ENCODE results near the gene PALMD. TPM values are rescaled to one million over a fixed set of nuclear protein-coding genes. Genes with fewer than 3 reads are reported as not detected.

Gene PALMD
- total and polyA plus RNA-seq, 8 donors: 2.6 to 15.4 (median 4.8) TPM

DNA sequence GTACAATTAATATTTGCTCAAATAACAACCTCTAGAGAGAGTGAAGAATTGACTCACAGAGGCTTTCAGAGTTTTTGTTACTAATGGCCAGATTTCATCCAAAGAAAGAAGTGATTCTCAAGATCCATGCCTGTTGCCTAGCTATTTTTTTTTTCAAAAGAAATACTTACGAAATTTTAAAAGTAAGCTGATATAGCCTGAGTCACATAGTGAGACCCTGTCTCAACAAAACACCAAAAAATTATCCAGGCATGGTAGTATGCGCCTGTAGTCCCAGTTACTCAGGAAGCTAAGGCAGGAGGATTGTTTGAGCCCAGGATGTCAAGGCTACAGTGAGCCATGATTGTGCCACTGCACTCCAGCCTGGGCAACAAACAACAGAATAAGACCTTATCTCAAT, 14.6 kb downstream of the PALMD start:
- DNase-seq (no peak), ATAC-seq (peak in 1 of 4 donors; percentile 26), FAIRE-seq (no peak)
- Histone ChIP-seq H3K27me3 (no peaks in the 10 kb centered on the region), H3K27ac (no peak overlapping the region), H3K9me3 (no peaks in the 10 kb centered on the region), H3K36me3 (no peaks in the 10 kb centered on the region), H3K4me1 (no peaks in the 10 kb centered on the region), H3K4me3 (no peak overlapping the region)
- intact Hi-C loops (cut with DNase I): no loop called here
- WGBS, 2 donors: 63 to 78% methylated on average over 2 of the region's 2 CpGs
- TF ChIP-seq, protein P1, sequence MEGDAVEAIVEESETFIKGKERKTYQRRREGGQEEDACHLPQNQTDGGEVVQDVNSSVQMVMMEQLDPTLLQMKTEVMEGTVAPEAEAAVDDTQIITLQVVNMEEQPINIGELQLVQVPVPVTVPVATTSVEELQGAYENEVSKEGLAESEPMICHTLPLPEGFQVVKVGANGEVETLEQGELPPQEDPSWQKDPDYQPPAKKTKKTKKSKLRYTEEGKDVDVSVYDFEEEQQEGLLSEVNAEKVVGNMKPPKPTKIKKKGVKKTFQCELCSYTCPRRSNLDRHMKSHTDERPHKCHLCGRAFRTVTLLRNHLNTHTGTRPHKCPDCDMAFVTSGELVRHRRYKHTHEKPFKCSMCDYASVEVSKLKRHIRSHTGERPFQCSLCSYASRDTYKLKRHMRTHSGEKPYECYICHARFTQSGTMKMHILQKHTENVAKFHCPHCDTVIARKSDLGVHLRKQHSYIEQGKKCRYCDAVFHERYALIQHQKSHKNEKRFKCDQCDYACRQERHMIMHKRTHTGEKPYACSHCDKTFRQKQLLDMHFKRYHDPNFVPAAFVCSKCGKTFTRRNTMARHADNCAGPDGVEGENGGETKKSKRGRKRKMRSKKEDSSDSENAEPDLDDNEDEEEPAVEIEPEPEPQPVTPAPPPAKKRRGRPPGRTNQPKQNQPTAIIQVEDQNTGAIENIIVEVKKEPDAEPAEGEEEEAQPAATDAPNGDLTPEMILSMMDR (IDR thresholded peaks at IDR 0.05): no peak

DNA sequence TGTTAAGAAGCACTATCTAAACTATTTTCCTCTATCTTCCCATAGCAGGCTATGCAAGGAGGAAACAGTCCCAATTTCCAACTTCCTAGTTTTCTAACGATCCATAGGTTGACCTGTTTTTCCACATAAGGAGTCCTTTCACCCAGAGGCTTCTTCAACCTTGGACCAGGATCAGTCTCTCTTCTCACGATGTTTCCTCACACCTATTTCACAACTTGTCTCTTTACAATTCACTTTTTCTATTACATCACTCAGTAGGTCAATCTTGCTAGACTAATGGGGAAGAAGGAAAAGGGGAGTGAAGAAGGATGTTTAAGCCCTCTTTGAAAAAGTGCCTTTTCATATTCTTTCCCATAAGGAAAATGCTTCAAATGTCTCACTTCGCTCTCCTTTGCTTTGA, 15.9 kb downstream of the PALMD start:
- TF ChIP-seq, protein P1 (IDR thresholded peaks at IDR 0.05): no peak
- FAIRE-seq: no peak

DNA sequence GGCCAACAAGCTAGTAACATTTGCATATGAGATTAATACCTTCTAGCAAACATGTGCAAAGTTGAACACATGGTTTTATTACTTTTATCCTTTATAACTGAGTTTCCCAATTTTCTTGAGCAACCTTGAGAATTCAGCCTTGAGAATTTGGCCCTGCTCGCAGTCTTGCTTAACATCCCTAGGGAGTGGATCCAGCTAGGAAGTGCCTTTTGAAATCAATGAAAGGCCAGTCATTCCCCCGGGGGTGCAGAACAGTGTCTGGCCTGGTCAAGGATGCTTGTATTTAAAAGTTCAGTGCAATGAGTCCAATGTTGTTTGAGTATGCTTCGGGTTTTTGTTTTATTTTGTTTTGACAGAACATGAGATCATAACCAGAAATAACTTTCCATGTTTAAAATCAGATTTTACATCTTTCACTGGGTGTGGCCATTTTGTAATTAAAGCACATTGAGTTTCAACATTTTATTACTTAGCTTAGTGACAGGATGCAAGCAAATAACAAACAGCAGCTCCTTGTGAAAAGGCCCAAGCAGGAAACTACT, 16.7 kb downstream of the PALMD start:
- WGBS, 2 donors: 29 to 40% methylated on average over 3 of the region's 3 CpGs
- FAIRE-seq (no peak), ATAC-seq (peak in 3 of 4 donors; percentile 13 to 76 (median 67)), DNase-seq (peak in 3 of 6 donors; percentile 20 to 30 (median 22))
- intact Hi-C loops (cut with DNase I): no loop called here
- Histone ChIP-seq H3K4me3 (no peak overlapping the region), H3K27me3 (no peaks in the 10 kb centered on the region), H3K36me3 (no peaks in the 10 kb centered on the region), H3K4me1 (no peaks in the 10 kb centered on the region), H3K27ac (no peak overlapping the region), H3K9me3 (no peaks in the 10 kb centered on the region)
- TF ChIP-seq, protein P1 (IDR thresholded peaks at IDR 0.05): no peak

More for the DNA sequence above, 15.9 kb downstream of the PALMD start:
- no peak overlapping the region for H3K27ac ChIP-seq
- intact Hi-C loops (cut with DNase I): no loop called here
- H3K27me3 ChIP-seq: no peaks in the 10 kb centered on the region
- H3K36me3 ChIP-seq: no peaks in the 10 kb centered on the region
- DNase-seq: no peak
- WGBS, 2 donors: 61 to 67% methylated on average over 3 of the region's 3 CpGs
- H3K4me1 ChIP-seq: no peaks in the 10 kb centered on the region
- ATAC-seq: peak in 1 of 4 donors; percentile 30
- no peaks in the 10 kb centered on the region for H3K9me3 ChIP-seq
- H3K4me3 ChIP-seq: no peak overlapping the region

DNA sequence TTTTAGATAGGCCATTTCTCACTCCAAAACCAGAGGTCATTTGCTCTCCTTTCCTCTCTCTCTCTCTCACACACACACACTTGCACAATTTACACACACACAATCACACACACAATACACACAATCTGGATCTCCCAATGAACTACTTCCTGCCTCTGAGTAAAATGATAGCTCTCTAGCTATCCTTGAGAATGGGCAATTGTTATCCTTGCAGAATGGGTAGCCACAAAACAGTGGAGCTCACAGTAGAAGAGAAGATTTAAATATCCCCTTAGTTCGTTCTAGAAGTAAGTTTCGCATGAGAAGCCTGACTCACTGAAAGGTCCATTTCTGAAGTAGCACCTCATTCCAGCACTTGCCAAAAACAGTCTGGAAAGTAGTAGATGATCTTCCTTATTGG, 17.6 kb downstream of the PALMD start:
- Histone ChIP-seq H3K4me3 (no peak overlapping the region), H3K36me3 (no peaks in the 10 kb centered on the region), H3K27me3 (no peaks in the 10 kb centered on the region), H3K4me1 (no peaks in the 10 kb centered on the region), H3K27ac (no peak overlapping the region), H3K9me3 (no peaks in the 10 kb centered on the region)
- FAIRE-seq (no peak), ATAC-seq (no peak), DNase-seq (no peak)
- TF ChIP-seq, protein P1 (IDR thresholded peaks at IDR 0.05): no peak
- 77% methylated on average over 2 of the region's 2 CpGs for WGBS, 2 donors
- intact Hi-C loops (cut with DNase I): no loop called here

DNA sequence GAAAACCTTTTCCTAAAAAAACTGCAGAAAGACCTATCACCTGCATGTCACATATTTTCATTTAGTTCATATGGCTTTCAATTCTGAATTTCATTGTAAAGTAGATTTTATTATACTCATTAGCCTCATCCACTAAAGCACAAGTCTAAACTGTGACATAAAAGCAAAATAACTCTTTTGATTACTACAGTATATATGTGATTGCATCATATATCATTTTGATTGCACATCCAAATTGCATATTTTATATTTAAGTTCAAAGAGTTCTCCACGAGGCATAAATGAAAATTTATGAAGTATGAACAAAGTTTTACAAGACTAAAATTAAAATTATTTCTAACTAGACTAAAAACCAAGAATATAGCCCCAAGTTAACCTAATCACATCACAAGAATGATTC, 19.3 kb downstream of the PALMD start:
- H3K4me1 ChIP-seq: no peaks in the 10 kb centered on the region
- TF ChIP-seq, protein P1 (IDR thresholded peaks at IDR 0.05): no peak
- FAIRE-seq (no peak), DNase-seq (no peak), ATAC-seq (no peak)
- no peaks in the 10 kb centered on the region for H3K36me3 ChIP-seq
- 49 to 67% methylated on average over 1 of the region's 1 CpG for WGBS, 2 donors
- H3K27me3 ChIP-seq: no peaks in the 10 kb centered on the region
- H3K27ac ChIP-seq: no peak overlapping the region
- intact Hi-C loops (cut with DNase I): no loop called here
- H3K9me3 ChIP-seq: no peaks in the 10 kb centered on the region
- H3K4me3 ChIP-seq: no peak overlapping the region
